Osteocyte (in vitro differentiated cells): Measurements from ENCODE around the gene CLIC4. TPM values are rescaled to one million over a fixed set of nuclear protein-coding genes. Genes with fewer than 3 reads are reported as not detected.

Experiments used
- DNase-seq: peaks from one replicate; pipeline ENCODE4 v3.0.0; 2021; ENCODE audit warnings: mixed read lengths; ENCODE audit not compliant: unreplicated experiment; ENCODE audit errors: extremely low spot score
- H3K27ac Mint-ChIP-seq: one replicate; pipeline ENCODE4 v1.8.0; 2021; ENCODE audit warnings: mild to moderate bottlenecking, mixed read lengths; ENCODE audit not compliant: unreplicated experiment
- H3K27me3 Mint-ChIP-seq: one replicate; pipeline ENCODE4 v1.8.0; 2021; ENCODE audit warnings: mixed read lengths; ENCODE audit not compliant: unreplicated experiment
- H3K36me3 Mint-ChIP-seq: one replicate; pipeline ENCODE4 v1.8.0; 2021; ENCODE audit warnings: mixed read lengths; ENCODE audit not compliant: unreplicated experiment
- H3K4me1 Mint-ChIP-seq: one replicate; pipeline ENCODE4 v1.8.0; 2021; ENCODE audit warnings: mixed read lengths; ENCODE audit not compliant: unreplicated experiment
- H3K4me3 Mint-ChIP-seq: one replicate; pipeline ENCODE4 v1.8.0; 2021; ENCODE audit warnings: mild to moderate bottlenecking, moderate library complexity, mixed read lengths; ENCODE audit not compliant: unreplicated experiment
- H3K9me3 Mint-ChIP-seq: one replicate; pipeline ENCODE4 v1.8.0; 2021; ENCODE audit warnings: mixed read lengths; ENCODE audit not compliant: unreplicated experiment
- CTCF ChIP-seq: fragments of 200-600 bp; sonication (generic); IDR thresholded peaks from 2 replicates; pipeline ENCODE4 v1.5.0; 2021; ENCODE audit warnings: antibody characterized with exemption, mild to moderate bottlenecking, moderate library complexity
- total RNA-seq: library from RNA; stranded (reverse); gene quantifications from 2 replicates; pipeline ENCODE4 v1.2.1, GENCODE V29; 2021

CLIC4 gene
- total RNA-seq, 1 donor from 2014 or later, result 370 TPM

- TF ChIP-seq CTCF, result no peak
- no peaks in the 10 kb centered on the region for H3K36me3 Mint-ChIP-seq
- peaks cover 19% of the 10 kb centered on the region for H3K4me1 Mint-ChIP-seq
- no peaks in the 10 kb centered on the region for H3K9me3 Mint-ChIP-seq
- no peaks in the 10 kb centered on the region for H3K27me3 Mint-ChIP-seq
- no peak overlapping the region for H3K27ac Mint-ChIP-seq
- H3K4me3 Mint-ChIP-seq, result no peak overlapping the region
- DNase-seq, result no peak
Observed at GRCh38 chr1:24707687-24708086, 37.6 kb upstream of the CLIC4 start.

GRCh38 chr1:24708938-24709337 lies 36.3 kb upstream of the CLIC4 start:
- no peak for DNase-seq
- H3K36me3 Mint-ChIP-seq, result no peaks in the 10 kb centered on the region
- no peak for TF ChIP-seq CTCF
- no peak overlapping the region for H3K27ac Mint-ChIP-seq
- no peaks in the 10 kb centered on the region for H3K27me3 Mint-ChIP-seq
- H3K9me3 Mint-ChIP-seq, result no peaks in the 10 kb centered on the region
- H3K4me3 Mint-ChIP-seq, result no peak overlapping the region
- H3K4me1 Mint-ChIP-seq, result peaks cover 25% of the 10 kb centered on the region

GRCh38 chr1:24709791-24710441 lies 35.3 kb upstream of the CLIC4 start:
- H3K4me3 Mint-ChIP-seq, result no peak overlapping the region
- peaks cover 19% of the 10 kb centered on the region for H3K4me1 Mint-ChIP-seq
- no peak overlapping the region for H3K27ac Mint-ChIP-seq
- H3K9me3 Mint-ChIP-seq, result no peaks in the 10 kb centered on the region
- no peaks in the 10 kb centered on the region for H3K27me3 Mint-ChIP-seq
- no peak for TF ChIP-seq CTCF
- H3K36me3 Mint-ChIP-seq, result no peaks in the 10 kb centered on the region
- no peak for DNase-seq

- no peak overlapping the region for H3K4me3 Mint-ChIP-seq
- no peaks in the 10 kb centered on the region for H3K36me3 Mint-ChIP-seq
- TF ChIP-seq CTCF, result no peak
- DNase-seq, result no peak
- no peak overlapping the region for H3K27ac Mint-ChIP-seq
- H3K9me3 Mint-ChIP-seq, result no peaks in the 10 kb centered on the region
- H3K4me1 Mint-ChIP-seq, result peaks cover 9% of the 10 kb centered on the region
- H3K27me3 Mint-ChIP-seq, result no peaks in the 10 kb centered on the region
Observed at GRCh38 chr1:24711329-24711728, 33.9 kb upstream of the CLIC4 start.

GRCh38 chr1:24713176-24713575 lies 32.1 kb upstream of the CLIC4 start:
- TF ChIP-seq CTCF, result no peak
- Mint-ChIP-seq H3K9me3 (no peaks in the 10 kb centered on the region), H3K4me3 (no peak overlapping the region), H3K36me3 (no peaks in the 10 kb centered on the region), H3K27me3 (no peaks in the 10 kb centered on the region), H3K4me1 (peaks cover 7% of the 10 kb centered on the region), H3K27ac (no peak overlapping the region)
- no peak for DNase-seq
